Transverse colon (tissue), 4 donors: ENCODE data around the gene INSM2. TPM values are rescaled to one million over a fixed set of nuclear protein-coding genes. Genes with fewer than 3 reads are reported as not detected.

ENCODE experiments used
- DNase-seq: peaks from one replicate; pipeline ENCODE4 v3.0.0-alpha.2; 2019
- H3K27ac ChIP-seq, 4 donors: fragments of 200-600 bp; sonication (generic); 2 replicates each; pipeline ENCODE4 v1.5.1; 2016 to 2018; ENCODE audit warnings: inconsistent platforms in 4 of 4
- H3K27me3 ChIP-seq: fragments of 200-600 bp; sonication (generic); 2 replicates; pipeline ENCODE4 v1.5.1; 2017; ENCODE audit warnings: inconsistent platforms
- H3K36me3 ChIP-seq, 4 donors: fragments of 200-600 bp; sonication (generic); 2 replicates each; pipeline ENCODE4 v1.5.1; 2017 to 2019; ENCODE audit warnings: inconsistent platforms in 4 of 4
- H3K4me1 ChIP-seq, 4 donors: fragments of 200-600 bp; sonication (generic); 2 replicates each; pipeline ENCODE4 v1.5.1; 2017 to 2020; ENCODE audit warnings: inconsistent platforms in 4 of 4
- H3K4me3 ChIP-seq, 4 donors: fragments of 200-600 bp; sonication (generic); 1 replicate in 1 of 4; 2 replicates in 3 of 4; pipeline versions ENCODE4 v1.5.1 to v1.6.1; 2017 to 2019; ENCODE audit warnings: inconsistent platforms in 4 of 4
- H3K9me3 ChIP-seq, 2 donors: fragments of 200-600 bp; sonication (generic); 2 replicates each; pipeline ENCODE4 v1.5.1; 2017 to 2019; ENCODE audit warnings: inconsistent platforms in 2 of 2
- CTCF ChIP-seq, 5 experiments: fragments of 200-600 bp in 3 of 5; fragments of 450-650 bp in 2 of 5; sonication (generic) in 3 of 5; IDR thresholded peaks; 1 replicate in 2 of 5; 2 replicates in 3 of 5; pipeline ENCODE4 v1.5.1; 2016 to 2017; ENCODE audit warnings: antibody characterized with exemption in 5 of 5, inconsistent platforms in 3 of 5, mild to moderate bottlenecking in 2 of 5, moderate library complexity in 1 of 5
- EP300 ChIP-seq: sonication (generic); formaldehyde crosslinking; IDR thresholded peaks from one replicate; pipeline ENCODE4 v1.6.1; 2017; ENCODE audit warnings: antibody characterized with exemption, low read depth
- POLR2A ChIP-seq: fragments of 450-650 bp; IDR thresholded peaks from one replicate; pipeline ENCODE4 v1.6.1; 2016; ENCODE audit warnings: antibody characterized with exemption, mild to moderate bottlenecking, moderate library complexity
- POLR2AphosphoS5 ChIP-seq, 3 donors: sonication (generic); formaldehyde crosslinking; IDR thresholded peaks; one replicate each; pipeline ENCODE4 v1.6.1; 2016; ENCODE audit warnings: antibody characterized with exemption in 3 of 3
- WGBS, 2 donors: methylation state at CpG; one replicate each; pipeline ENCODE4 v1.1.5; 2018; ENCODE audit warnings: low coverage in 1 of 2; 5-methylcytosine and 5-hydroxymethylcytosine counted together
- in situ Hi-C, 4 donors: fragments of 200-750 bp; cut with MboI; loops; one replicate each; pipeline versions ENCODE4 v1.15.0 to v1.15.1; 2017; ENCODE audit warnings: low sequenced_read_pairs in 3 of 4, low pct_ligation_motif_present in 1 of 4, low pct_unique_long_range_greater_than_20kb in 1 of 4
- intact Hi-C: fragments of 100-400 bp; cut with DNase I; formaldehyde crosslinking; loops from one replicate; pipeline ENCODE4 v1.15.1; 2023; ENCODE audit warnings: low total_unique reads
- total RNA-seq, 4 donors: library from RNA; depleted of rRNA; stranded (reverse); fragments of >200 nt; gene quantifications; one replicate each; pipeline ENCODE4 v1.1.0, GENCODE V29; 2016

The INSM2 gene
- total RNA-seq, 4 donors from 2014 or later: 0.14 TPM; not detected in 3

- no peaks in the 10 kb centered on the region for H3K36me3 ChIP-seq
- TF ChIP-seq POLR2AphosphoS5 (IDR thresholded peaks at IDR 0.05) (no peak), EP300 (no peak), CTCF (IDR thresholded peaks at IDR 0.05) (no peak), POLR2A (no peak)
- H3K4me1 ChIP-seq: no peaks in the 10 kb centered on the region
- no peak overlapping the region for H3K27ac ChIP-seq
- H3K27me3 ChIP-seq: no peaks in the 10 kb centered on the region
- in situ Hi-C loops (no loop called here), intact Hi-C loops (no loop called here)
- no peak for DNase-seq
- H3K9me3 ChIP-seq: no peaks in the 10 kb centered on the region
- H3K4me3 ChIP-seq: no peak overlapping the region
Measured at GRCh38 chr14:35557221-35557747, 23.3 kb downstream of the INSM2 start.

GRCh38 chr14:35558680-35559079 is 24.7 kb downstream of the INSM2 start:
- H3K4me1 ChIP-seq: no peaks in the 10 kb centered on the region
- DNase-seq: no peak
- no peaks in the 10 kb centered on the region for H3K27me3 ChIP-seq
- H3K9me3 ChIP-seq: no peaks in the 10 kb centered on the region
- in situ Hi-C loops (no loop called here), intact Hi-C loops (no loop called here)
- H3K36me3 ChIP-seq: no peaks in the 10 kb centered on the region
- no peak overlapping the region for H3K27ac ChIP-seq
- H3K4me3 ChIP-seq: no peak overlapping the region
- 83% methylated on average over 2 of the region's 2 CpGs; no CpG with 5 or more reads in 1 of the 2 donors for WGBS, 2 donors
- TF ChIP-seq POLR2A (no peak), CTCF (IDR thresholded peaks at IDR 0.05) (no peak), POLR2AphosphoS5 (IDR thresholded peaks at IDR 0.05) (no peak), EP300 (no peak)

GRCh38 chr14:35565871-35566464 is 32.0 kb downstream of the INSM2 start:
- DNase-seq: no peak
- in situ Hi-C loops: no loop called here
- no peaks in the 10 kb centered on the region for H3K9me3 ChIP-seq
- H3K27me3 ChIP-seq: no peaks in the 10 kb centered on the region
- 90 to 99% methylated on average over 4 of the region's 4 CpGs for WGBS, 2 donors
- intact Hi-C loops: no loop called here
- H3K27ac ChIP-seq: no peak overlapping the region
- H3K4me3 ChIP-seq: no peak overlapping the region
- no peaks in the 10 kb centered on the region for H3K4me1 ChIP-seq
- no peaks in the 10 kb centered on the region for H3K36me3 ChIP-seq
- TF ChIP-seq CTCF (IDR thresholded peaks at IDR 0.05) (no peak), POLR2A (no peak), EP300 (no peak), POLR2AphosphoS5 (IDR thresholded peaks at IDR 0.05) (no peak)

- no peak overlapping the region for H3K4me3 ChIP-seq
- intact Hi-C loops: no loop called here
Measured at GRCh38 chr14:35571598-35571997, 37.6 kb downstream of the INSM2 start.

GRCh38 chr14:35573911-35574310 is 39.9 kb downstream of the INSM2 start:
- intact Hi-C loops: no loop called here
- Histone ChIP-seq H3K4me3 (no peak overlapping the region), H3K4me1 (no peaks in the 10 kb centered on the region), H3K27me3 (no peaks in the 10 kb centered on the region), H3K27ac (no peak overlapping the region), H3K9me3 (no peaks in the 10 kb centered on the region), H3K36me3 (peaks cover 0 to 18% (median under 1%) of the 10 kb centered on the region in 4 donors)
- DNase-seq: no peak
- in situ Hi-C loops: no loop called here
- TF ChIP-seq EP300 (no peak), CTCF (IDR thresholded peaks at IDR 0.05) (no peak), POLR2AphosphoS5 (IDR thresholded peaks at IDR 0.05) (no peak), POLR2A (no peak)
- 73 to 75% methylated on average over 2 of the region's 2 CpGs for WGBS, 2 donors

More at GRCh38 chr14:35571598-35571997, 37.6 kb downstream of the INSM2 start:
- Histone ChIP-seq H3K27me3 (no peaks in the 10 kb centered on the region), H3K4me1 (no peaks in the 10 kb centered on the region), H3K9me3 (no peaks in the 10 kb centered on the region), H3K36me3 (peaks cover 0 to 9% (median 0%) of the 10 kb centered on the region in 4 donors), H3K27ac (no peak overlapping the region)
- no peak for TF ChIP-seq EP300
- in situ Hi-C loops: no loop called here
- 93 to 100% methylated on average over 1 to 8 of the region's 8 CpGs for WGBS, 2 donors
- DNase-seq: no peak
